WTC11 (cell line): ENCODE data around the gene TRMO. TPM values are rescaled to one million over a fixed set of nuclear protein-coding genes. Genes with fewer than 3 reads are reported as not detected.

ENCODE experiments used
- ATAC-seq: fragments of 200-7000 bp; cut with Tn5 transposase; 2 replicates; pipeline ENCODE4 v1.10.0; 2021; ENCODE audit warnings: mild to moderate bottlenecking, moderate library complexity
- CTCF ChIA-PET: fragments of 300-600 bp; sonication (Branson Sonifier 250); formaldehyde crosslinking; loops from one replicate; lab custom pipeline; 2021; ENCODE audit warnings: antibody characterized with exemption; lab: Charles Lee
- POLR2A ChIA-PET: fragments of 350-600 bp; sonication (Branson Sonifier 250); formaldehyde crosslinking; loops from one replicate; lab custom pipeline; 2021; ENCODE audit warnings: antibody characterized with exemption; lab: Charles Lee
- DNase-seq: peaks from one replicate; pipeline ENCODE4 v3.0.0; 2021; ENCODE audit warnings: low spot score
- H3K27ac Mint-ChIP-seq: 2 replicates; pipeline ENCODE4 v1.8.0; 2021; ENCODE audit warnings: mixed read lengths
- H3K27me3 Mint-ChIP-seq: 2 replicates; pipeline ENCODE4 v1.8.0; 2021; ENCODE audit warnings: low read depth, mild to moderate bottlenecking, moderate library complexity, mixed read lengths
- H3K36me3 Mint-ChIP-seq: 2 replicates; pipeline ENCODE4 v1.8.0; 2021; ENCODE audit warnings: mixed read lengths
- H3K4me1 Mint-ChIP-seq: 2 replicates; pipeline ENCODE4 v1.8.0; 2022; ENCODE audit warnings: mixed read lengths
- H3K4me3 Mint-ChIP-seq: 2 replicates; pipeline ENCODE4 v1.8.0; 2021; ENCODE audit warnings: mild to moderate bottlenecking, moderate library complexity, mixed read lengths
- H3K9me3 Mint-ChIP-seq: 2 replicates; pipeline ENCODE4 v1.8.0; 2021; ENCODE audit warnings: mixed read lengths
- CREM ChIP-seq: sonication (generic); formaldehyde crosslinking; IDR thresholded peaks from 2 replicates; pipeline ENCODE4 v1.8.1; 2022; ENCODE audit warnings: mild to moderate bottlenecking, missing genetic modification reagents, moderate library complexity
- FOXK1 ChIP-seq: sonication (generic); formaldehyde crosslinking; IDR thresholded peaks from 2 replicates; pipeline ENCODE4 v1.8.0; 2022; ENCODE audit warnings: mild to moderate bottlenecking, moderate library complexity, missing genetic modification reagents
- FOXP4 ChIP-seq: sonication (generic); formaldehyde crosslinking; IDR thresholded peaks from 2 replicates; pipeline ENCODE4 v1.8.0; 2022; ENCODE audit warnings: mild to moderate bottlenecking, missing genetic modification reagents
- GRHL2 ChIP-seq: fragments of 250-450 bp; sonication (Bioruptor Pico); IDR thresholded peaks from 2 replicates; pipeline ENCODE4 v1.8.0; 2022; ENCODE audit warnings: mild to moderate bottlenecking, moderate library complexity; ENCODE audit not compliant: insufficient replicate concordance, severe bottlenecking
- IRF1 ChIP-seq: sonication (generic); formaldehyde crosslinking; IDR thresholded peaks from 2 replicates; pipeline ENCODE4 v1.8.0; 2023; ENCODE audit warnings: missing genetic modification reagents
- IRF2 ChIP-seq: sonication (generic); formaldehyde crosslinking; IDR thresholded peaks from 2 replicates; pipeline ENCODE4 v1.8.0; 2022; ENCODE audit warnings: low read depth, missing genetic modification reagents, borderline replicate concordance
- KAT7 ChIP-seq: sonication (generic); formaldehyde crosslinking; IDR thresholded peaks from 2 replicates; pipeline ENCODE4 v1.8.1; 2023; ENCODE audit warnings: missing genetic modification reagents, mild to moderate bottlenecking, borderline replicate concordance
- MXD4 ChIP-seq: fragments of 250-450 bp; sonication (Bioruptor Pico); IDR thresholded peaks from 2 replicates; pipeline ENCODE4 v1.8.0; 2021; ENCODE audit warnings: mild to moderate bottlenecking, moderate library complexity, borderline replicate concordance
- MYBL2 ChIP-seq: sonication (generic); formaldehyde crosslinking; IDR thresholded peaks from 2 replicates; pipeline ENCODE4 v1.8.1; 2023; ENCODE audit warnings: mild to moderate bottlenecking, moderate library complexity, missing genetic modification reagents
- OVOL2 ChIP-seq: fragments of 250-450 bp; sonication (Bioruptor Pico); IDR thresholded peaks from 2 replicates; pipeline ENCODE4 v1.9.0; 2021; ENCODE audit warnings: mild to moderate bottlenecking, borderline replicate concordance
- RORB ChIP-seq: fragments of 250-450 bp; sonication (Bioruptor Pico); IDR thresholded peaks from 2 replicates; pipeline ENCODE4 v1.9.0; 2021; ENCODE audit warnings: mild to moderate bottlenecking
- STAT6 ChIP-seq: sonication (generic); formaldehyde crosslinking; conservative IDR thresholded peaks from 2 replicates; pipeline ENCODE4 v1.8.1; 2023; ENCODE audit warnings: mild to moderate bottlenecking, low read depth, missing genetic modification reagents, moderate library complexity
- TEAD1 ChIP-seq: sonication (generic); formaldehyde crosslinking; IDR thresholded peaks from 2 replicates; pipeline ENCODE4 v1.8.0; 2022; ENCODE audit warnings: mild to moderate bottlenecking, missing genetic modification reagents
- ZNF281 ChIP-seq: sonication (generic); formaldehyde crosslinking; IDR thresholded peaks from 2 replicates; pipeline ENCODE4 v1.8.0; 2023; ENCODE audit warnings: mild to moderate bottlenecking, missing genetic modification reagents
- ZNF671 ChIP-seq: fragments of 250-450 bp; sonication (Bioruptor Pico); IDR thresholded peaks from 2 replicates; pipeline ENCODE4 v1.8.0; 2021; ENCODE audit warnings: mild to moderate bottlenecking
- total RNA-seq: library from RNA; stranded (reverse); gene quantifications from 3 replicates; pipeline ENCODE4 v1.2.3, GENCODE V29; 2021
- TF ChIP-seq, protein P1 (sequence below): fragments of 250-450 bp; sonication (Bioruptor Pico); IDR thresholded peaks from 2 replicates; pipeline ENCODE4 v1.9.0; 2021; ENCODE audit warnings: mild to moderate bottlenecking
- TF ChIP-seq, protein P2 (sequence below): sonication (generic); formaldehyde crosslinking; IDR thresholded peaks from 2 replicates; pipeline ENCODE4 v1.8.0; 2022; ENCODE audit warnings: mild to moderate bottlenecking, missing genetic modification reagents
- TF ChIP-seq, protein P3 (sequence below): fragments of 250-450 bp; sonication (Bioruptor Pico); IDR thresholded peaks from 2 replicates; pipeline ENCODE4 v1.8.0; 2021; ENCODE audit warnings: mild to moderate bottlenecking
- TF ChIP-seq, protein P4 (sequence below): sonication (generic); formaldehyde crosslinking; IDR thresholded peaks from 2 replicates; pipeline ENCODE4 v1.8.0; 2022; ENCODE audit warnings: mild to moderate bottlenecking, missing genetic modification reagents
- TF ChIP-seq, protein P5 (sequence below): sonication (generic); formaldehyde crosslinking; IDR thresholded peaks from 2 replicates; pipeline ENCODE4 v1.8.1; 2022; ENCODE audit warnings: missing genetic modification reagents, borderline replicate concordance

TRMO gene
- total RNA-seq, 1 experiment from 2014 or later = 4.6 TPM

- Mint-ChIP-seq H3K4me3 (no peak overlapping the region), H3K9me3 (no peaks in the 10 kb centered on the region), H3K27ac (no peak overlapping the region), H3K4me1 (no peaks in the 10 kb centered on the region), H3K27me3 (peaks cover 58% of the 10 kb centered on the region), H3K36me3 (no peaks in the 10 kb centered on the region)
- TF ChIP-seq IRF1 (CRISPR knock-in tag) = no peak
- TF ChIP-seq ZNF281 = no peak
- TF ChIP-seq, protein P1, sequence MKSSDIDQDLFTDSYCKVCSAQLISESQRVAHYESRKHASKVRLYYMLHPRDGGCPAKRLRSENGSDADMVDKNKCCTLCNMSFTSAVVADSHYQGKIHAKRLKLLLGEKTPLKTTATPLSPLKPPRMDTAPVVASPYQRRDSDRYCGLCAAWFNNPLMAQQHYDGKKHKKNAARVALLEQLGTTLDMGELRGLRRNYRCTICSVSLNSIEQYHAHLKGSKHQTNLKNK (CRISPR knock-in tag) = no peak
- TF ChIP-seq MXD4 (CRISPR knock-in tag) = no peak
- TF ChIP-seq, protein P2, sequence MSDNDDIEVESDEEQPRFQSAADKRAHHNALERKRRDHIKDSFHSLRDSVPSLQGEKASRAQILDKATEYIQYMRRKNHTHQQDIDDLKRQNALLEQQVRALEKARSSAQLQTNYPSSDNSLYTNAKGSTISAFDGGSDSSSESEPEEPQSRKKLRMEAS (CRISPR knock-in tag) = no peak
- no peak for TF ChIP-seq OVOL2 (CRISPR knock-in tag)
- TF ChIP-seq GRHL2 (CRISPR knock-in tag) = no peak
- TF ChIP-seq FOXK1 (CRISPR knock-in tag) = no peak
- TF ChIP-seq TEAD1 (CRISPR knock-in tag) = no peak
- no peak for TF ChIP-seq STAT6 (CRISPR knock-in tag)
- TF ChIP-seq RORB = no peak
- ATAC-seq (no peak), DNase-seq (no peak)
- ChIA-PET CTCF (interaction anchor here (1.4 kb wide), 1 partner anchor 19 kb away, joined by 4 read pairs; the partner anchor contains the start of gene ANP32B), POLR2A (no interaction called here)
Measured at GRCh38 chr9:97964901-97965300, 42.6 kb upstream of the TRMO start.

DNA sequence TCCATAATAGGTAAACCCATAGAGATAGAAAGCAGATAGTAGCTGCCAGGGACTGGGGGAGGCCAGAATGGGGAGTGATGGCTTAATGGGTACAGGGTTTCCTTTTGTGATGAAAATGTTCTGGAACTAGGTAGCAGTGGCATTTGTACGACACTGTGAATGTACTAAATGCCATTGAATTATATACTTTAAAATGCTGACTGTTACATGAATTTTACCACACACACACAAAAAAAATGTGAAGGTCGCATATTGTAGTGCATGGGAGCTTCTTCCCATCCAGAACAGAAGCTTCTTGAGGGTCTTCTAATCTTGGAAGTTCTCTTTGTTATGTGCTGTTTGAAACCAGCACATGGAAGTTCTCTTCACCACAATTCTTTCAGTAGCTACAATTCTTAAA, 40.9 kb upstream of the TRMO start:
- TF ChIP-seq KAT7 = no peak
- no peak for TF ChIP-seq OVOL2 (CRISPR knock-in tag)
- ChIA-PET CTCF (interaction anchor here (0.6 to 1.0 kb wide), 4 partner anchors 20 to 73 kb away, joined by 3 to 4 read pairs (median 3); partner anchors contain the start of gene ANP32B), POLR2A (no interaction called here)
- peaks cover 57% of the 10 kb centered on the region for H3K27me3 Mint-ChIP-seq
- H3K9me3 Mint-ChIP-seq = no peaks in the 10 kb centered on the region
- no peaks in the 10 kb centered on the region for H3K4me1 Mint-ChIP-seq
- ATAC-seq (no peak), DNase-seq (no peak)
- no peaks in the 10 kb centered on the region for H3K36me3 Mint-ChIP-seq
- H3K27ac Mint-ChIP-seq = no peak overlapping the region
- H3K4me3 Mint-ChIP-seq = no peak overlapping the region

DNA sequence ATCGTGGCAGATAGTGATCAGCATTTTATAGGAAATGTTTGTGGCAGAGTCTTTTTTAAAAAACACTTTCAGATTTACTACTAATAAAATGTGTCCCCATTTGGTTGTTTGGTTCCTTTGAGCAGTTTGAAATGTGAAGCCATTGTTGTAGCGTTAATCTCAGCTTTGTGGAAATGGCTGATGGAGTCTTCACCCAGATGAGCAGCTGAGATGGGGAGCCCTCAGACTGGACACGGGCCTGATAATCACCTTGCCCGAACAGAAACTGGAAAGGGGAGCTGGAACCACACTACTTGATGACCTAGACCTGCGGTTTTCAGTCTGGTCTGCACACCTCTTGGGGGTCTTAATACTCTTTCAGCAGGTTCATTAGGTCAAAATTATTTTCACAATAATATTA, 40.3 kb upstream of the TRMO start:
- Mint-ChIP-seq H3K4me3 (no peak overlapping the region), H3K9me3 (no peaks in the 10 kb centered on the region), H3K27me3 (peaks cover 51% of the 10 kb centered on the region), H3K36me3 (no peaks in the 10 kb centered on the region), H3K27ac (no peak overlapping the region), H3K4me1 (no peaks in the 10 kb centered on the region)
- ChIA-PET POLR2A (no interaction called here), CTCF (interaction anchor here (0.8 to 1.0 kb wide), 3 partner anchors 20 to 72 kb away, joined by 3 to 4 read pairs (median 4); partner anchors contain the start of gene ANP32B)
- ATAC-seq (no peak), DNase-seq (no peak)
- no peak for TF ChIP-seq CREM (CRISPR knock-in tag)
- TF ChIP-seq ZNF671 (CRISPR knock-in tag) = no peak
- TF ChIP-seq FOXP4 = no peak
- TF ChIP-seq, protein P3, sequence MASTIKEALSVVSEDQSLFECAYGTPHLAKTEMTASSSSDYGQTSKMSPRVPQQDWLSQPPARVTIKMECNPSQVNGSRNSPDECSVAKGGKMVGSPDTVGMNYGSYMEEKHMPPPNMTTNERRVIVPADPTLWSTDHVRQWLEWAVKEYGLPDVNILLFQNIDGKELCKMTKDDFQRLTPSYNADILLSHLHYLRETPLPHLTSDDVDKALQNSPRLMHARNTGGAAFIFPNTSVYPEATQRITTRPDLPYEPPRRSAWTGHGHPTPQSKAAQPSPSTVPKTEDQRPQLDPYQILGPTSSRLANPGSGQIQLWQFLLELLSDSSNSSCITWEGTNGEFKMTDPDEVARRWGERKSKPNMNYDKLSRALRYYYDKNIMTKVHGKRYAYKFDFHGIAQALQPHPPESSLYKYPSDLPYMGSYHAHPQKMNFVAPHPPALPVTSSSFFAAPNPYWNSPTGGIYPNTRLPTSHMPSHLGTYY (CRISPR knock-in tag) = no peak
- TF ChIP-seq, protein P4, sequence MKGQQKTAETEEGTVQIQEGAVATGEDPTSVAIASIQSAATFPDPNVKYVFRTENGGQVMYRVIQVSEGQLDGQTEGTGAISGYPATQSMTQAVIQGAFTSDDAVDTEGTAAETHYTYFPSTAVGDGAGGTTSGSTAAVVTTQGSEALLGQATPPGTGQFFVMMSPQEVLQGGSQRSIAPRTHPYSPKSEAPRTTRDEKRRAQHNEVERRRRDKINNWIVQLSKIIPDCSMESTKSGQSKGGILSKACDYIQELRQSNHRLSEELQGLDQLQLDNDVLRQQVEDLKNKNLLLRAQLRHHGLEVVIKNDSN (CRISPR knock-in tag) = no peak
- TF ChIP-seq, protein P5, sequence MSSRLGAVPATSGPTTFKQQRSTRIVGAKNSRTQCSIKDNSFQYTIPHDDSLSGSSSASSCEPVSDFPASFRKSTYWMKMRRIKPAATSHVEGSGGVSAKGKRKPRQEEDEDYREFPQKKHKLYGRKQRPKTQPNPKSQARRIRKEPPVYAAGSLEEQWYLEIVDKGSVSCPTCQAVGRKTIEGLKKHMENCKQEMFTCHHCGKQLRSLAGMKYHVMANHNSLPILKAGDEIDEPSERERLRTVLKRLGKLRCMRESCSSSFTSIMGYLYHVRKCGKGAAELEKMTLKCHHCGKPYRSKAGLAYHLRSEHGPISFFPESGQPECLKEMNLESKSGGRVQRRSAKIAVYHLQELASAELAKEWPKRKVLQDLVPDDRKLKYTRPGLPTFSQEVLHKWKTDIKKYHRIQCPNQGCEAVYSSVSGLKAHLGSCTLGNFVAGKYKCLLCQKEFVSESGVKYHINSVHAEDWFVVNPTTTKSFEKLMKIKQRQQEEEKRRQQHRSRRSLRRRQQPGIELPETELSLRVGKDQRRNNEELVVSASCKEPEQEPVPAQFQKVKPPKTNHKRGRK (CRISPR knock-in tag) = no peak
- no peak for TF ChIP-seq MYBL2 (CRISPR knock-in tag)
- TF ChIP-seq IRF2 (CRISPR knock-in tag) = no peak
